ENCODE measurements around the gene BCL3. TPM values are rescaled to one million over a fixed set of nuclear protein-coding genes. Genes with fewer than 3 reads are reported as not detected.

BCL3 gene
- polyA plus RNA-seq, 1 donor (not counting 4 experiments of a cell fraction or from before 2014, with no cell fraction given) = 1.1 TPM

GRCh38 chr19:44703336-44704078 lies 45.0 kb upstream of the BCL3 start:
- FAIRE-seq (no peak), DNase-seq (ENCODE audit: low read depth, low spot score) (no peak)
- Histone ChIP-seq H4K20me1 (ENCODE audit: control insufficient read depth, extremely low read depth, insufficient read depth, low read length) (no peaks in the 10 kb centered on the region), H3K27ac (ENCODE audit: control insufficient read depth, insufficient read depth, low read length) (no peak overlapping the region), H3K9me3 (ENCODE audit: control insufficient read depth, low read depth, low read length) (no peaks in the 10 kb centered on the region), H3K36me3 (ENCODE audit: control insufficient read depth in 2 of 2, extremely low read depth in 1 of 2, insufficient read depth in 2 of 2, low read length in 2 of 2) (no peaks in the 10 kb centered on the region), H3K27me3 (ENCODE audit: control insufficient read depth, extremely low read depth, insufficient read depth, low read length) (peaks cover 3% of the 10 kb centered on the region), H3K4me1 (ENCODE audit: control insufficient read depth, extremely low read depth, insufficient read depth, low read length) (no peaks in the 10 kb centered on the region), H3K4me3 (ENCODE audit: control insufficient read depth in 2 of 3, extremely low read depth in 1 of 3, insufficient read depth in 2 of 3, low read depth in 1 of 3, low read length in 3 of 3) (no peak overlapping the region), H3K9me1 (ENCODE audit: control insufficient read depth, extremely low read depth, insufficient read depth, low read length) (no peaks in the 10 kb centered on the region), H3K79me2 (ENCODE audit: control insufficient read depth, insufficient read depth, low read length) (no peaks in the 10 kb centered on the region), H3K9ac (ENCODE audit: control insufficient read depth, extremely low read depth, insufficient read depth, low read length) (no peak overlapping the region), H2AFZ (ENCODE audit: control insufficient read depth, low read length) (no peak overlapping the region), H3K4me2 (ENCODE audit: control insufficient read depth, extremely low read depth, insufficient read depth, low read depth, low read length) (no peak overlapping the region)
- TF ChIP-seq EZH2 (IDR thresholded peaks at IDR 0.05; ENCODE audit: low read length) = no peak
- no peak for TF ChIP-seq CTCF (optimal IDR thresholded peaks at IDR 0.05 in 1 of 3, IDR thresholded peaks at IDR 0.05 in 1 of 3, conservative IDR thresholded peaks at IDR 0.05 in 1 of 3; ENCODE audit: extremely low read depth in 1 of 3, insufficient read depth in 2 of 3, low read length in 3 of 3)
- dilution Hi-C loops (cut with MboI; ENCODE audit: extremely low pct_ligation_motif_present, low sequenced_read_pairs) = no loop called here

- TF ChIP-seq EZH2 (IDR thresholded peaks at IDR 0.05; ENCODE audit: low read length) = no peak
- TF ChIP-seq CTCF (optimal IDR thresholded peaks at IDR 0.05 in 1 of 3, IDR thresholded peaks at IDR 0.05 in 1 of 3, conservative IDR thresholded peaks at IDR 0.05 in 1 of 3; ENCODE audit: extremely low read depth in 1 of 3, insufficient read depth in 2 of 3, low read length in 3 of 3) = no peak
- Histone ChIP-seq H3K79me2 (ENCODE audit: control insufficient read depth, insufficient read depth, low read length) (no peaks in the 10 kb centered on the region), H3K4me3 (ENCODE audit: control insufficient read depth in 2 of 3, extremely low read depth in 1 of 3, insufficient read depth in 2 of 3, low read depth in 1 of 3, low read length in 3 of 3) (no peak overlapping the region), H3K4me1 (ENCODE audit: control insufficient read depth, extremely low read depth, insufficient read depth, low read length) (no peaks in the 10 kb centered on the region), H3K36me3 (ENCODE audit: control insufficient read depth in 2 of 2, extremely low read depth in 1 of 2, insufficient read depth in 2 of 2, low read length in 2 of 2) (no peaks in the 10 kb centered on the region), H2AFZ (ENCODE audit: control insufficient read depth, low read length) (no peak overlapping the region), H3K27ac (ENCODE audit: control insufficient read depth, insufficient read depth, low read length) (no peak overlapping the region), H3K27me3 (ENCODE audit: control insufficient read depth, extremely low read depth, insufficient read depth, low read length) (peaks cover 3% of the 10 kb centered on the region), H3K9me3 (ENCODE audit: control insufficient read depth, low read depth, low read length) (no peaks in the 10 kb centered on the region), H3K9ac (ENCODE audit: control insufficient read depth, extremely low read depth, insufficient read depth, low read length) (no peak overlapping the region), H3K4me2 (ENCODE audit: control insufficient read depth, extremely low read depth, insufficient read depth, low read depth, low read length) (no peak overlapping the region), H3K9me1 (ENCODE audit: control insufficient read depth, extremely low read depth, insufficient read depth, low read length) (no peaks in the 10 kb centered on the region), H4K20me1 (ENCODE audit: control insufficient read depth, extremely low read depth, insufficient read depth, low read length) (no peaks in the 10 kb centered on the region)
- dilution Hi-C loops (cut with MboI; ENCODE audit: extremely low pct_ligation_motif_present, low sequenced_read_pairs) = no loop called here
- DNase-seq (ENCODE audit: low read depth, low spot score) (no peak), FAIRE-seq (no peak)
Observed at GRCh38 chr19:44704982-44705381, 43.5 kb upstream of the BCL3 start.
